Measurements from ENCODE around the gene PMM2. TPM values are rescaled to one million over a fixed set of nuclear protein-coding genes. Genes with fewer than 3 reads are reported as not detected.

PMM2 gene
- total and polyA plus RNA-seq, 2 experiments from 2014 or later: 39.6 to 46.4 TPM

- H3K36me3 ChIP-seq (ENCODE audit: low read depth): peaks cover 78% of the 10 kb centered on the region
- peaks cover 51% of the 10 kb centered on the region for H3F3A ChIP-seq (ENCODE audit: insufficient read depth)
- no peak for DNase-seq
- H3K79me2 ChIP-seq (ENCODE audit: insufficient read depth): peaks cover 95% of the 10 kb centered on the region
- H3K9ac ChIP-seq: no peak overlapping the region
- no peak overlapping the region for H3K4me2 ChIP-seq (ENCODE audit: unreplicated experiment)
- H3K4me3 ChIP-seq: no peak overlapping the region
- no peak overlapping the region for H2AFZ ChIP-seq
- TF ChIP-seq EZH2phosphoT487 (IDR thresholded peaks at IDR 0.05; ENCODE audit: insufficient read depth, low read depth): no peak
- TF ChIP-seq EZH2 (IDR thresholded peaks at IDR 0.05; ENCODE audit: insufficient read depth, poor library complexity, severe bottlenecking): no peak
- no peaks in the 10 kb centered on the region for H3K9me2 ChIP-seq (ENCODE audit: insufficient read depth)
- H3K27ac ChIP-seq: no peak overlapping the region
- H3K4me1 ChIP-seq (ENCODE audit: insufficient read depth): 0 out of 2 replicates have a peak, but pooled peaks cover 7% of the 10 kb centered on the region
- 92 to 93% methylated on average over 6 of the region's 6 CpGs for WGBS, 2 experiments (ENCODE audit: low coverage in 1 of 2, low lambda C conversion rate in 2 of 2, missing lambda C conversion rate in 2 of 2)
- no peaks in the 10 kb centered on the region for H4K20me1 ChIP-seq (ENCODE audit: insufficient read depth)
- in situ Hi-C loops (cut with MboI): no loop called here
- no peaks in the 10 kb centered on the region for H3K27me3 ChIP-seq (replicated peaks; ENCODE audit: insufficient read depth)
- no peaks in the 10 kb centered on the region for H3K9me3 ChIP-seq (ENCODE audit: low read depth)
Measured at GRCh38 chr16:8819411-8820034, 21.9 kb downstream of the PMM2 start.

GRCh38 chr16:8822403-8822802, 24.8 kb downstream of the PMM2 start:
- H3K9me3 ChIP-seq (ENCODE audit: low read depth): no peaks in the 10 kb centered on the region
- H3K4me1 ChIP-seq (ENCODE audit: insufficient read depth): 0 out of 2 replicates have a peak, but pooled peaks cover 2% of the 10 kb centered on the region
- H3K36me3 ChIP-seq (ENCODE audit: low read depth): peaks cover 67% of the 10 kb centered on the region
- H3K9me2 ChIP-seq (ENCODE audit: insufficient read depth): no peaks in the 10 kb centered on the region
- H3K27ac ChIP-seq: no peak overlapping the region
- no peaks in the 10 kb centered on the region for H3K27me3 ChIP-seq (replicated peaks; ENCODE audit: insufficient read depth)
- no peak overlapping the region for H2AFZ ChIP-seq
- no peaks in the 10 kb centered on the region for H4K20me1 ChIP-seq (ENCODE audit: insufficient read depth)
- TF ChIP-seq EZH2phosphoT487 (IDR thresholded peaks at IDR 0.05; ENCODE audit: insufficient read depth, low read depth): no peak
- no peak for TF ChIP-seq EZH2 (IDR thresholded peaks at IDR 0.05; ENCODE audit: insufficient read depth, poor library complexity, severe bottlenecking)
- peaks cover 41% of the 10 kb centered on the region; the same call in 1 of the 2 replicates for H3F3A ChIP-seq (ENCODE audit: insufficient read depth)
- H3K4me2 ChIP-seq (ENCODE audit: unreplicated experiment): no peak overlapping the region
- no peak overlapping the region for H3K9ac ChIP-seq
- in situ Hi-C loops (cut with MboI): no loop called here
- DNase-seq: no peak
- H3K79me2 ChIP-seq (ENCODE audit: insufficient read depth): peaks cover 94% of the 10 kb centered on the region
- H3K4me3 ChIP-seq: no peak overlapping the region
- 85 to 90% methylated on average over 3 of the region's 3 CpGs for WGBS, 2 experiments (ENCODE audit: low coverage in 1 of 2, low lambda C conversion rate in 2 of 2, missing lambda C conversion rate in 2 of 2)

GRCh38 chr16:8826278-8826879, 28.7 kb downstream of the PMM2 start:
- H3K9me2 ChIP-seq (ENCODE audit: insufficient read depth): no peaks in the 10 kb centered on the region
- H3K9me3 ChIP-seq (ENCODE audit: low read depth): no peaks in the 10 kb centered on the region
- peaks cover 38% of the 10 kb centered on the region for H3F3A ChIP-seq (ENCODE audit: insufficient read depth)
- H3K36me3 ChIP-seq (ENCODE audit: low read depth): peaks cover 39% of the 10 kb centered on the region
- H3K4me2 ChIP-seq (ENCODE audit: unreplicated experiment): no peak overlapping the region
- in situ Hi-C loops (cut with MboI): no loop called here
- H3K27me3 ChIP-seq (replicated peaks; ENCODE audit: insufficient read depth): no peaks in the 10 kb centered on the region
- H3K27ac ChIP-seq: no peak overlapping the region
- 0 out of 2 replicates have a peak, but pooled peaks cover 3% of the 10 kb centered on the region for H3K4me1 ChIP-seq (ENCODE audit: insufficient read depth)
- no peak for TF ChIP-seq EZH2phosphoT487 (IDR thresholded peaks at IDR 0.05; ENCODE audit: insufficient read depth, low read depth)
- no peak for TF ChIP-seq EZH2 (IDR thresholded peaks at IDR 0.05; ENCODE audit: insufficient read depth, poor library complexity, severe bottlenecking)
- H3K79me2 ChIP-seq (ENCODE audit: insufficient read depth): peaks cover 84% of the 10 kb centered on the region
- 96 to 100% methylated on average over 3 of the region's 3 CpGs for WGBS, 2 experiments (ENCODE audit: low coverage in 1 of 2, low lambda C conversion rate in 2 of 2, missing lambda C conversion rate in 2 of 2)
- no peak overlapping the region for H3K4me3 ChIP-seq
- H4K20me1 ChIP-seq (ENCODE audit: insufficient read depth): no peaks in the 10 kb centered on the region
- DNase-seq: no peak
- no peak overlapping the region for H2AFZ ChIP-seq
- H3K9ac ChIP-seq: no peak overlapping the region

GRCh38 chr16:8828541-8829165, 31.0 kb downstream of the PMM2 start:
- Histone ChIP-seq H3K9me3 (ENCODE audit: low read depth) (no peaks in the 10 kb centered on the region), H2AFZ (no peak overlapping the region), H3K36me3 (ENCODE audit: low read depth) (peaks cover 32% of the 10 kb centered on the region), H3K9ac (no peak overlapping the region), H3K27me3 (replicated peaks; ENCODE audit: insufficient read depth) (no peaks in the 10 kb centered on the region), H3K9me2 (ENCODE audit: insufficient read depth) (no peaks in the 10 kb centered on the region), H3K4me1 (ENCODE audit: insufficient read depth) (0 out of 2 replicates have a peak, but pooled peaks cover 5% of the 10 kb centered on the region), H3F3A (ENCODE audit: insufficient read depth) (peaks cover 30% of the 10 kb centered on the region), H4K20me1 (ENCODE audit: insufficient read depth) (no peaks in the 10 kb centered on the region), H3K4me2 (ENCODE audit: unreplicated experiment) (no peak overlapping the region), H3K79me2 (ENCODE audit: insufficient read depth) (peaks cover 83% of the 10 kb centered on the region), H3K27ac (no peak overlapping the region), H3K4me3 (no peak overlapping the region)
- 90 to 94% methylated on average over 8 of the region's 8 CpGs for WGBS, 2 experiments (ENCODE audit: low coverage in 1 of 2, low lambda C conversion rate in 2 of 2, missing lambda C conversion rate in 2 of 2)
- in situ Hi-C loops (cut with MboI): no loop called here
- TF ChIP-seq EZH2phosphoT487 (IDR thresholded peaks at IDR 0.05; ENCODE audit: insufficient read depth, low read depth) (no peak), EZH2 (IDR thresholded peaks at IDR 0.05; ENCODE audit: insufficient read depth, poor library complexity, severe bottlenecking) (no peak)
- peak; percentile 37 for DNase-seq
